IMR-90 (cell line): ENCODE results near the gene SCYGR3. TPM values are rescaled to one million over a fixed set of nuclear protein-coding genes. Genes with fewer than 3 reads are reported as not detected.

Experiments
- ATAC-seq: fragments of 200-7000 bp; cut with Tn5 transposase; 2 replicates; pipeline ENCODE4 v1.9.1; 2020; ENCODE audit warnings: low read depth, mild to moderate bottlenecking, moderate library complexity
- BruUV-seq: library from RNA; stranded (reverse); fragments of 400-500 nt; replicated peaks from 2 replicates; lab custom pipeline; 2021; lab: Mats Ljungman, UMichigan
- CTCF ChIA-PET: fragments of 300-600 bp; formaldehyde crosslinking; extraction: SDS; loops from one replicate; lab custom pipeline; 2021; ENCODE audit warnings: antibody characterized with exemption; lab: Yijun Ruan, JAX
- POLR2A ChIA-PET: fragments of 300-600 bp; sonication (Branson Sonifier 250); formaldehyde crosslinking; loops from one replicate; lab custom pipeline; 2022; ENCODE audit warnings: antibody characterized with exemption; ENCODE audit not compliant: unreplicated experiment; lab: Charles Lee
- DNase-seq: peaks from one replicate; pipeline ENCODE4 v3.0.0; 2013
- H2AFZ ChIP-seq: replicated peaks from 2 replicates; pipeline ENCODE3; 2013; ENCODE audit warnings: low read length, mild to moderate bottlenecking; ENCODE audit not compliant: poor library complexity
- H2AK5ac ChIP-seq: 2 replicates; pipeline ENCODE4 v1.6.1; 2013; ENCODE audit warnings: low read depth, low read length, inconsistent platforms
- H2AK9ac ChIP-seq: replicated peaks from 2 replicates; pipeline ENCODE3; 2013; ENCODE audit warnings: mild to moderate bottlenecking, low read depth, low read length, moderate library complexity; ENCODE audit not compliant: poor library complexity
- H2BK120ac ChIP-seq: 2 replicates; pipeline ENCODE4 v1.6.1; 2013; ENCODE audit warnings: low read depth, low read length, inconsistent platforms
- H2BK15ac ChIP-seq: 3 replicates; pipeline ENCODE4 v1.6.1; 2013; ENCODE audit warnings: low read depth, low read length, inconsistent platforms
- H2BK20ac ChIP-seq: 2 replicates; pipeline ENCODE4 v1.6.1; 2013; ENCODE audit warnings: low read depth, mild to moderate bottlenecking, inconsistent platforms, low read length, moderate library complexity
- H2BK5ac ChIP-seq: 2 replicates; pipeline ENCODE4 v1.6.1; 2013; ENCODE audit warnings: mild to moderate bottlenecking, low read depth, low read length, inconsistent platforms; ENCODE audit not compliant: poor library complexity, severe bottlenecking
- H3K14ac ChIP-seq: replicated peaks from 2 replicates; pipeline ENCODE4 v1.6.1; 2013; ENCODE audit warnings: low read depth, low read length, inconsistent platforms
- H3K18ac ChIP-seq: 2 replicates; pipeline ENCODE4 v1.6.1; 2013; ENCODE audit warnings: low read depth, low read length, control low read depth
- H3K23ac ChIP-seq: 2 replicates; pipeline ENCODE4 v1.6.1; 2013; ENCODE audit warnings: low read depth, low read length, inconsistent platforms
- H3K27ac ChIP-seq: 2 replicates; pipeline ENCODE4 v1.5.1; 2013; ENCODE audit warnings: mild to moderate bottlenecking, control low read depth, low read length; ENCODE audit not compliant: insufficient read depth
- H3K27me3 ChIP-seq: 2 replicates; pipeline ENCODE4 v1.6.1; 2013; ENCODE audit warnings: low read length; ENCODE audit not compliant: control insufficient read depth, insufficient read depth
- H3K36me3 ChIP-seq: 2 replicates; pipeline ENCODE4 v1.6.1; 2013; ENCODE audit warnings: low read length, mixed read lengths; ENCODE audit not compliant: control insufficient read depth, insufficient read depth
- H3K4ac ChIP-seq: 2 replicates; pipeline ENCODE4 v1.6.1; 2013; ENCODE audit warnings: low read depth, low read length, inconsistent platforms
- H3K4me1 ChIP-seq: 2 replicates; pipeline ENCODE4 v1.6.1; 2013; ENCODE audit warnings: low read length, mixed read lengths; ENCODE audit not compliant: control insufficient read depth, insufficient read depth
- H3K4me2 ChIP-seq: 2 replicates; pipeline ENCODE4 v1.6.1; 2013; ENCODE audit warnings: low read depth, mild to moderate bottlenecking, control low read depth, low read length, moderate library complexity
- H3K4me3 ChIP-seq: 2 replicates; pipeline ENCODE4 v1.5.1; 2013; ENCODE audit warnings: low read depth, mild to moderate bottlenecking, control low read depth, low read length, moderate library complexity; ENCODE audit not compliant: insufficient read depth
- H3K56ac ChIP-seq: 2 replicates; pipeline ENCODE4 v1.6.1; 2013; ENCODE audit warnings: low read length, inconsistent platforms; ENCODE audit not compliant: insufficient read depth; ENCODE audit errors: extremely low read depth
- H3K79me1 ChIP-seq, 2 experiments: 2 replicates each; pipeline ENCODE4 v1.6.1; 2013; ENCODE audit warnings: low read length in 2 of 2, inconsistent platforms in 1 of 2, low read depth in 1 of 2
- H3K9ac ChIP-seq: 2 replicates; pipeline ENCODE4 v1.6.1; 2013; ENCODE audit warnings: low read depth, low read length, control low read depth
- H3K9me1 ChIP-seq: 2 replicates; pipeline ENCODE4 v1.6.1; 2013; ENCODE audit warnings: low read length, inconsistent platforms; ENCODE audit not compliant: insufficient read depth
- H3K9me3 ChIP-seq: 2 replicates; pipeline ENCODE4 v1.6.1; 2013; ENCODE audit warnings: low read length; ENCODE audit not compliant: control insufficient read depth, insufficient read depth
- H4K20me1 ChIP-seq: 2 replicates; pipeline ENCODE4 v1.6.1; 2013; ENCODE audit warnings: low read length, inconsistent platforms; ENCODE audit not compliant: insufficient read depth
- H4K5ac ChIP-seq: 2 replicates; pipeline ENCODE4 v1.6.1; 2013; ENCODE audit warnings: mild to moderate bottlenecking, low read depth, low read length, control low read depth
- H4K8ac ChIP-seq, 2 experiments: 2 replicates each; pipeline ENCODE4 v1.6.1; 2013; ENCODE audit warnings: low read depth in 2 of 2, low read length in 2 of 2, control low read depth in 1 of 2, inconsistent platforms in 1 of 2
- H4K91ac ChIP-seq: 2 replicates; pipeline ENCODE4 v1.6.1; 2013; ENCODE audit warnings: low read depth, low read length, inconsistent platforms; ENCODE audit not compliant: insufficient read depth
- BHLHE40 ChIP-seq: fragments of 150-350 bp; IDR thresholded peaks from 2 replicates; pipeline ENCODE4 v1.6.1; 2016; ENCODE audit warnings: mild to moderate bottlenecking, low read depth, low read length
- CEBPB ChIP-seq: IDR thresholded peaks from 2 replicates; pipeline ENCODE4 v1.6.1; 2012; ENCODE audit warnings: low read depth, low read length, improper control_type of control experiment
- CHD1 ChIP-seq: IDR thresholded peaks from 2 replicates; pipeline ENCODE4 v1.6.1; 2012; ENCODE audit warnings: low read depth, low read length, improper control_type of control experiment
- CTCF ChIP-seq: conservative IDR thresholded peaks from 2 replicates; pipeline ENCODE4 v1.5.1; 2012; ENCODE audit warnings: mild to moderate bottlenecking, low read depth, low read length, improper control_type of control experiment
- ELK1 ChIP-seq: fragments of 150-350 bp; IDR thresholded peaks from 2 replicates; pipeline ENCODE4 v1.6.1; 2016; ENCODE audit warnings: low read depth, mild to moderate bottlenecking, low read length, moderate library complexity, borderline replicate concordance
- MAFK ChIP-seq: IDR thresholded peaks from 2 replicates; pipeline ENCODE4 v1.6.1; 2012; ENCODE audit warnings: low read depth, low read length, improper control_type of control experiment
- MAZ ChIP-seq: IDR thresholded peaks from 2 replicates; pipeline ENCODE4 v1.6.1; 2012; ENCODE audit warnings: low read depth, mild to moderate bottlenecking, low read length, improper control_type of control experiment, moderate library complexity, borderline replicate concordance
- MXI1 ChIP-seq: IDR thresholded peaks from 2 replicates; pipeline ENCODE4 v1.6.1; 2012; ENCODE audit warnings: low read depth, mild to moderate bottlenecking, low read length, moderate library complexity, borderline replicate concordance
- NFE2L2 ChIP-seq: fragments of 150-350 bp; IDR thresholded peaks from 2 replicates; pipeline ENCODE4 v1.6.1; 2016; ENCODE audit warnings: low read depth, mild to moderate bottlenecking, low read length
- POLR2A ChIP-seq: IDR thresholded peaks from 2 replicates; pipeline ENCODE4 v1.6.1; 2012; ENCODE audit warnings: mild to moderate bottlenecking, low read depth, low read length
- RAD21 ChIP-seq: IDR thresholded peaks from 2 replicates; pipeline ENCODE4 v1.6.1; 2012; ENCODE audit warnings: low read length, improper control_type of control experiment
- RCOR1 ChIP-seq: IDR thresholded peaks from 2 replicates; pipeline ENCODE4 v1.6.1; 2012; ENCODE audit warnings: mild to moderate bottlenecking, low read length, improper control_type of control experiment; ENCODE audit not compliant: insufficient replicate concordance
- RFX5 ChIP-seq: IDR thresholded peaks from 2 replicates; pipeline ENCODE4 v1.8.0; 2012; ENCODE audit warnings: low read depth, mild to moderate bottlenecking, low read length, moderate library complexity
- SMC3 ChIP-seq: fragments of 150-350 bp; IDR thresholded peaks from 2 replicates; pipeline ENCODE4 v1.6.1; 2016; ENCODE audit warnings: low read depth, mild to moderate bottlenecking, antibody characterized with exemption, low read length, moderate library complexity
- USF2 ChIP-seq: fragments of 150-350 bp; IDR thresholded peaks from 2 replicates; pipeline ENCODE4 v1.6.1; 2017; ENCODE audit warnings: mild to moderate bottlenecking, antibody characterized with exemption, low read length, low read depth
- WGBS, 2 experiments: methylation state at CpG; one replicate each; pipeline versions ENCODE4 v1.1.5 to v1.1.7; 2013; ENCODE audit warnings: missing lambda C conversion rate in 2 of 2; ENCODE audit not compliant: insufficient read length in 1 of 2; ENCODE audit errors: extremely low coverage in 2 of 2; 5-methylcytosine and 5-hydroxymethylcytosine counted together
- dilution Hi-C: fragments of 300-500 bp; cut with HindIII; formaldehyde crosslinking; loops from one replicate; pipeline ENCODE4 v1.14.3; 2018; ENCODE audit warnings: low sequenced_read_pairs; ENCODE audit not compliant: unreplicated experiment
- in situ Hi-C: fragments of 300-500 bp; cut with MboI; formaldehyde crosslinking; loops from 3 replicates; pipeline ENCODE4 v1.14.3; 2019; ENCODE audit warnings: low sequenced_read_pairs, inconsistent platforms, mixed read lengths
- intact Hi-C: fragments of 100-400 bp; cut with micrococcal nuclease; formaldehyde crosslinking; loops from 2 replicates; pipeline ENCODE4 v1.10.0; 2022
- polyA plus RNA-seq, 3 experiments: library from polyadenylated mRNA; depleted of rRNA; stranded (reverse); fragments of >200 nt; gene quantifications; 2 replicates each; pipeline ENCODE4 v1.2.3, GENCODE V29; 2012; ENCODE audit warnings: low replicate concordance in 1 of 3
- total RNA-seq: library from RNA; depleted of rRNA; stranded (reverse); fragments of >200 nt; gene quantifications from 2 replicates; pipeline ENCODE4 v1.2.3, GENCODE V29; 2012

Gene SCYGR3
- total and polyA plus RNA-seq, 2 of the 4 experiments (the other 2 are of a cell fraction) = not detected

GRCh38 chr2:227565080-227565479, 49.6 kb downstream of the SCYGR3 start:
- no peaks in the 10 kb centered on the region for H3K79me1 ChIP-seq
- no peak overlapping the region for H2BK120ac ChIP-seq
- no peak overlapping the region for H2BK20ac ChIP-seq
- H3K4me3 ChIP-seq = no peak overlapping the region
- WGBS, 2 experiments = 100% methylated on average over 1 of the region's 1 CpG; no CpG with 5 or more reads in 1 of the 2 experiments
- H4K5ac ChIP-seq = no peak overlapping the region
- H3K4me1 ChIP-seq = no peaks in the 10 kb centered on the region; the same call in 1 of the 2 replicates
- no peaks in the 10 kb centered on the region for H4K20me1 ChIP-seq
- no peak overlapping the region for H4K91ac ChIP-seq
- ChIA-PET POLR2A (no interaction called here), CTCF (no interaction called here)
- no peak overlapping the region for H3K18ac ChIP-seq
- no peak overlapping the region for H4K8ac ChIP-seq
- H3K14ac ChIP-seq = no peak overlapping the region
- no peak overlapping the region for H2BK5ac ChIP-seq
- no peak overlapping the region for H2AFZ ChIP-seq
- ATAC-seq (no peak), DNase-seq (no peak)
- no peaks in the 10 kb centered on the region for H3K27me3 ChIP-seq
- no peaks in the 10 kb centered on the region for H3K9me3 ChIP-seq
- no peaks in the 10 kb centered on the region for H3K9me1 ChIP-seq
- H2AK9ac ChIP-seq = no peak overlapping the region
- no peak overlapping the region for H3K4ac ChIP-seq
- no peak overlapping the region for H3K9ac ChIP-seq
- H3K4me2 ChIP-seq = no peak overlapping the region
- no TSS peak for BruUV-seq
- no peak for TF ChIP-seq BHLHE40
- no peak for TF ChIP-seq USF2
- TF ChIP-seq POLR2A = no peak
- TF ChIP-seq RCOR1 = no peak
- TF ChIP-seq SMC3 = no peak
- TF ChIP-seq MXI1 = no peak
- TF ChIP-seq RFX5 = no peak
- TF ChIP-seq NFE2L2 = no peak
- no peak for TF ChIP-seq RAD21
- TF ChIP-seq MAFK = no peak
- no peak for TF ChIP-seq CTCF
- no peak for TF ChIP-seq ELK1
- no peak for TF ChIP-seq MAZ
- no peak for TF ChIP-seq CHD1
- TF ChIP-seq CEBPB = no peak
- H2AK5ac ChIP-seq = no peak overlapping the region
- in situ Hi-C loops (no loop called here), intact Hi-C loops (loop anchor here (5.0 kb wide), 1 partner anchor 158 kb away; no protein-coding TSS in a partner anchor), dilution Hi-C loops (no loop called here)
- no peak overlapping the region for H2BK15ac ChIP-seq
- H3K56ac ChIP-seq = no peak overlapping the region
- H3K27ac ChIP-seq = no peak overlapping the region
- H3K36me3 ChIP-seq = peaks cover 5% of the 10 kb centered on the region
- no peak overlapping the region for H3K23ac ChIP-seq
